ENCODE results near the gene PCGF2.

Gene PCGF2

DNA sequence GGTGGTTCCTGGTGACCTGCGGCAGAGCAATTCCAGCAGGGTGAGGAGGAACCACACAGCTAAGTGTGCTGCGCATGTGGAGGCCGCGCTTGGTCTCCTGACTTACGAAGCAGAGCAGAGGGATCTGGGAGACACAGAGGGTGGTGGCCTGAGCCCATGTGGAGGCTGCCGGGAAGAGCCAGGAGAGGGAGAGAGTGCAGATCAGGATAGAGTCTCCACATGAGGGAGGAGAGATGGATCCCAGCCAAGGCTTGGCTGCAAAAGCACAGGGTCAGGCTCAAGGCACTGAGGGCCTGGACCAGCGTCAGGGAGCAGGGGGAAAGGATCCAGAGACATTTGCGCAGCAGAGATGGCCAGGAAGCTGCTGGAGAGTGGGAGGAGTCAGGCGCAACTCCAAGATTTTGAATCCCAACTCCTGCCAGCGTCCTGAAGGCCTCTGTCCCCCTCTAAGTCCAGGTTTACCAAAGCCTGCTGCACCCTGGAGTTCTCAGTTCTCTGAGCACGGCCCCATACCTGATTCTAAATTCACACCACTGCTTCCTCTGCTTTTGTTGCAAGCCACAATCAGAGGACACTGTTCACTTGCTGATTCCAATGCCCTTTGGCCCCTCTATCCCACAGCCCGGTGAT is 54.3 kb downstream of the PCGF2 start:
- no peak for TF ChIP-seq CTCF (IDR thresholded peaks at IDR 0.05)

DNA sequence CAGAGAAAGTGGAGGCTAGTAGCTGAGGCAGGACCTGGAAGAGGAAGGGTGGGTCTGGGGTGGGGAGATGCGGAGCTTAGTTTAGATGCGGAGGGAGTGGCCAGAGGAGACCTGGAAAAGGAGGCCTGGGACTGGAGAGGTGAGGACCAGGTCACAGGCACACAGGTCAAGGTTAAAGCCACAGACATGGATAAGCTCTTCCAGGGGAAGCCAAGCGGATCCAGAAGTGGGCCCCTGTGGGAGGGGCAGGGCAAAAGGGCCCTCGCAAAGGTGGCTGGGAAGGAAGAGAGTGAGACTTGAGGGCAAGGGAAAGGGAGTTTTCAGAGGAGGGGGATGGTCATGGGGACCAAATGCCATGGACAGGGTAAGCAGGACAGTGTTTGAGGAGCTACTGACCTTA is 57.0 kb downstream of the PCGF2 start:
- TF ChIP-seq CTCF (IDR thresholded peaks at IDR 0.05): no peak

GRCh38 chr17:38690386-38690785 is 57.8 kb downstream of the PCGF2 start:
- no peak for TF ChIP-seq CTCF (IDR thresholded peaks at IDR 0.05)

DNA sequence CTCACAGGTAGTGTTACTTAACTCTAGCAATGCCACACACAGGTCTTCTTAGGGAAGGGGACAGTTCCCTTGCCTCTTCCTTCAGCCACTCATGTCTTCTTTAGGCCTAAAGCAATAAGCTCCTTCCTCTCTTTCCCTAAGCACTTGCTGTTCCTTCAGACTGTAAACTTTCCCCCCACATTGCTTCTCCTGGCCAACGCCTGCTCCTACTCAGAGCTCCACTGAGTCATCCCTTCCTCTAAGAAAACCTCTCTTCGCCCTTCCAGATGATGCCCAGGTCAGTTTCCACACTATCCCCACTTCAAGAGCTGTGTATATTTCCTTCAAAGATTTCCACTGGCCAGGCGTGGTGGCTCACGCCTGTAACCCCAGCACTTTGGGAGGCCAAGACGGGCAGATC is 60.9 kb downstream of the PCGF2 start:
- TF ChIP-seq CTCF (IDR thresholded peaks at IDR 0.05): no peak

- no peak for TF ChIP-seq CTCF (IDR thresholded peaks at IDR 0.05)
Measured at GRCh38 chr17:38685491-38685890, 62.6 kb downstream of the PCGF2 start.
